HG02870 (cell line): ENCODE measurements around the gene PCSK1N.
"Not testable (repeated sequence)": the region's sequence is repeated elsewhere in the genome, so short reads cannot be mapped to it uniquely, and the experiment has no call there.

ENCODE experiments used
- ATAC-seq: cut with Tn5 transposase; IDR thresholded peaks from one replicate; pipeline ENCODE4 v1.9.1; 2021; ENCODE audit warnings: mild to moderate bottlenecking, moderate library complexity; ENCODE audit not compliant: unreplicated experiment

PCSK1N gene

GRCh38 chrX:48835524-48836329, at the start of gene PCSK1N:
PCSK1N (minus strand) TSS chrX:48835610; CDS start chrX:48835532, 78 bp downstream.
- no peak for ATAC-seq

GRCh38 chrX:48883729-48884128, 48.3 kb upstream of the PCSK1N start:
- ATAC-seq = no peak

- ATAC-seq = not testable (repeated sequence)
Observed at GRCh38 chrX:48876944-48877343, 41.5 kb upstream of the PCSK1N start.

GRCh38 chrX:48872017-48872416, 36.6 kb upstream of the PCSK1N start:
- not testable (repeated sequence) for ATAC-seq

GRCh38 chrX:48864210-48864609, 28.8 kb upstream of the PCSK1N start:
- ATAC-seq = no peak

- no peak for ATAC-seq
Observed at GRCh38 chrX:48854898-48855297, 19.5 kb upstream of the PCSK1N start.

- ATAC-seq = not testable (repeated sequence)
Observed at GRCh38 chrX:48854121-48854804, 18.9 kb upstream of the PCSK1N start.

- ATAC-seq = not testable (repeated sequence)
Observed at GRCh38 chrX:48853494-48853893, 18.1 kb upstream of the PCSK1N start.

- ATAC-seq = no peak
Observed at GRCh38 chrX:48852857-48853256, 17.4 kb upstream of the PCSK1N start.

GRCh38 chrX:48848847-48849246, 13.4 kb upstream of the PCSK1N start:
- ATAC-seq = no peak

GRCh38 chrX:48839686-48840085, 4.3 kb upstream of the PCSK1N start:
- ATAC-seq = no peak

GRCh38 chrX:48834383-48834709, 1.1 kb downstream of the PCSK1N start:
- ATAC-seq = no peak

GRCh38 chrX:48833542-48834138, 1.8 kb downstream of the PCSK1N start:
- ATAC-seq = no peak

GRCh38 chrX:48831909-48832291, 3.5 kb downstream of the PCSK1N start:
- ATAC-seq = no peak

- no peak for ATAC-seq
Observed at GRCh38 chrX:48831136-48831908, 4.1 kb downstream of the PCSK1N start.

- no peak for ATAC-seq
Observed at GRCh38 chrX:48829016-48829735, 6.2 kb downstream of the PCSK1N start.

GRCh38 chrX:48827654-48827968, 7.8 kb downstream of the PCSK1N start:
- ATAC-seq = no peak

GRCh38 chrX:48826876-48827653, 8.3 kb downstream of the PCSK1N start:
- no peak for ATAC-seq

- no peak for ATAC-seq
Observed at GRCh38 chrX:48826135-48826875, 9.1 kb downstream of the PCSK1N start, which contains the start of gene ERAS. ERAS (plus strand) TSS chrX:48826513; CDS start chrX:48829124, 2,611 bp downstream.
